ENCODE data around the gene STK17A.
"Not testable (repeated sequence)": the region's sequence is repeated elsewhere in the genome, so short reads cannot be mapped to it uniquely, and the experiment has no call there.

Gene STK17A

DNA sequence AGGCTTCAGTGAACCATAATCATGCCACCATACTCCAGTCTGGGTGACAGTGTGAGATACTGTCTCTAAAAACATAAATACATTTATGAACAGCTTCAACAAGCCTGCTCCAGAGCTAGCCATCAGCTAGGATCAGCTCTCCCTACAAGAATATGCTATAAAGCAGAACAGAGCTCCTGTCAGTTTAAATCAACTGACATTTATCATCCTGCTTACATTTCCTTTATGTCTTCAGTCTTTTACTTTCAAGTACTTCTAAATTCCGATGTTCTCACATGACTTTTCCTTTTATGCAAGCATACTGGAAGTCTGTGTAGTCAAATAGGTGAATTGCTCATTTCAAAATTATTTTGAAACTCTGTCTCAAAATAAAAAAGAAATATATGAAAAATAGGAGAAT, 81.8 kb downstream of the STK17A start:
- no peak for DNase-seq

DNA sequence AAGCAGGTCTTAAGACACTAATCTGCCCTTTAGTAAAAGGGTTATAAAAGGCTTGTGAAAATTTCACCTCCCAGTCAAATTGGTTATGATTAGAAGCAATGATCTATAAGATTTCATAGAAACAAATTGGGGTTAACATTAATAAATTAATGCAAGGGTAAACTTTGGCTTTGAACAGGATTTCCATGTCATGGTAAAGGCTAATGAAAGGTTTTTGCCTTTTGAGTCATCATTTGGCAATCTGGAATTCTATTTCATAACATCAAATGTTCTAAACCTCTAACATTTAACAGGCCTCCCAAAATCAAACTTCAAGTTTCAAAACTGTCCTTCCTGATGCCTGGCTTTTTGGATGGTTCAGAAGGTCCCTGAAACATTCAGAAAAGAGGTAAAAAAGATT, 84.0 kb downstream of the STK17A start:
- no peak for DNase-seq

DNA sequence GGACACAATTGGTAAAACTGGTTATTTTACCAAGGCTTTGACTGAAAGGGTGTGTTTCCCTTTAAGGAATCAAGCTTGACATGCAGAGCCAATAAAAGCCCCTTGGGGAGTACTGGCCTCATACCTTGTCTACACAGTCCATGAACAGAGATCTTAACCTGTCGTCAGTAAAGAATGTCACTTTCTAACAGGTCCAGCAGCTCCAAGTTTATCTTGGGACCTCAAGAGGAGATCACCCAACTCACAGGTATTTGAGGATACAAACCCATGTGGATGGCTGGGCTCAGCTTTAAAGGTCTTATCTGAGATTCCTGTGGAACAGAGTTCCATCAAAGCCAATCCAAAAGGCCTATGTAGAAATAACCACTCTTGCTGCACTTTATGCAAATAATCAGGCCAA, 85.1 kb downstream of the STK17A start:
- no peak for DNase-seq

DNA sequence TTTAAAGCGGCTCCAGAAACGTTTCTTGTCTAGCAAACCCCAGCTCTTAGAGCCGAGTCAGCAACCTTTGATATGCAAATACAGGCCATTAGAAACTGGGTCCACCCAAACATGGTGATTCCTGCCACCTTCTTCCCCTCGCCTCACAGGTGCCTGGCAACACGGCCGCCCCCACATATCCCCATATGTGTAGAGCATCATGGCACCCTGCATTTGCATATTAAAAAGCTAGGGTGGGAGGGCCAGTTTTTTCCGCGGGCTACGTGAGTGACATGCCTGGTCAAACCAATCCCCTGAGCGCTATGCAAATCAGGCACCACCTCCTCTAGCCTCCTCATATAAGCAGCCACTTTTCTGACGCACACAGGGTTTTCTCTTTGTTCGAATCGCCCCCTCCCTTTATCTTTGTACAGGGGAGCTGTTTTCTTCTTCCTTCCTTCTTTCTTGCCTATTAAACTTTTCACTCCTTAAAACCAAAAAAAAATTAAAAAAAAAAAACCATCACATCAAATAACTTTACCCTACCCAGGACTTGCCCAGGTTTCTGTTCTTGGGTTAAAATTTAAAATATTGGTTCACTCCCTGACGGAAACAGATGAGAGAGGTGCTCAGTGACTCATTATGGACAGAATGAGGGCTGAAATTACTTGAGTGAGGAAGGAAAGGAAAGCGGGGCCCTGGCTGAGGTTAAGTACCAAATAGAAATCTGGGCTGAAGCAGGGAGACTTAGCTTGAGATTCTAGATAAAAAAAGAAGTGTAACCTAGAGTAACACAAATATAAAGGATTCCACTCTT, 86.6 kb downstream of the STK17A start:
- DNase-seq: peak; percentile 84

DNA sequence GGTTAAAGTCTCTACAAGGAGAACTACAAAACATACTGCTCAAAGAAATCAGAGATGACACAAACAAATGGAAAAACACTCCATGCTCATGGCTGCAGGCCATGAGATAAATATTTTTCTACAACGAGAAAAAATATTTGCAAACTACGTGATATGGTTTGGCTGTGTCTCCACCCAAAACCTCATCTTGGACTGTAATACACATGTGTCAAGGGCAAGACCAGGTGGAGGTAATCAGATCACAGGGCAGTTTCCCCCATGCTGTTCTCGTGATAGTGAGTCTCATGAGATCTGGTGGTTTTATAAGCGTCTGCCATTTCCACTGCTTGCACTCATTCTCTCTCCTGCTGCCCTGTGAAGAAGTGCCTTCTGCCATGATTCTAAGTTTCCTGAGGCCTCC, 88.6 kb downstream of the STK17A start:
- no peak for DNase-seq

DNA sequence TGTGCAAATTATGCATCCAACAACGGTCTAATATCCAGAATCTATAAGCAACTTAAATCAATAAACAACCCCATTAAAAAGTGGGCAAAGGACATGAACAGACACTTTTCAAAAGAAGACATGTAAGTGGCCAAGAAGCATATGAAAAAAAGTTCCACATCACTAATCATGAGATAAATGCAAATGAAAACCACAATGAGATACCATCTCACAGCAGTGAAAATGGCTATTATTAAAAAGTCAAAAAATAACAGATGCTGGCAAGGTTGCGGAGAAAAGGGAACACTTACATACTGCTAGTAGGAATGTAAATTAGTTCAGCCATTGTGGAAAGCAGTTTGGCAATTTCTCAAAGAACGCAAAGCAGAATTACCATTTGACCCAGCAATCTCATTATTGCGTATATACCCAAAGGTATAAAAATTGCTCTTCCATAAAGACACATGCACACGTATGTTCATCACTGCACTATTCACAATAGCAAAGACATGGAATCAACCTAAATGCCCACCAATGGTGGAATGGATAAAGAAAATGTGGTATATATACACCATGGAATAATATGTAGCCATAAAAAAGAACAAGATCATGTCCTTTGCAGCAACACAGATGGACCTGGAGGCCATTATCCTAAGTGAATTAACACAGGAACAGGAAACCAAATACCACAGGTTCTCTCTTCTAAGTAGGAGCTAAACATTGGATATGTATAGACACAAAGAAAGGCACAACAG, 90.5 kb downstream of the STK17A start:
- DNase-seq: not testable (repeated sequence)

DNA sequence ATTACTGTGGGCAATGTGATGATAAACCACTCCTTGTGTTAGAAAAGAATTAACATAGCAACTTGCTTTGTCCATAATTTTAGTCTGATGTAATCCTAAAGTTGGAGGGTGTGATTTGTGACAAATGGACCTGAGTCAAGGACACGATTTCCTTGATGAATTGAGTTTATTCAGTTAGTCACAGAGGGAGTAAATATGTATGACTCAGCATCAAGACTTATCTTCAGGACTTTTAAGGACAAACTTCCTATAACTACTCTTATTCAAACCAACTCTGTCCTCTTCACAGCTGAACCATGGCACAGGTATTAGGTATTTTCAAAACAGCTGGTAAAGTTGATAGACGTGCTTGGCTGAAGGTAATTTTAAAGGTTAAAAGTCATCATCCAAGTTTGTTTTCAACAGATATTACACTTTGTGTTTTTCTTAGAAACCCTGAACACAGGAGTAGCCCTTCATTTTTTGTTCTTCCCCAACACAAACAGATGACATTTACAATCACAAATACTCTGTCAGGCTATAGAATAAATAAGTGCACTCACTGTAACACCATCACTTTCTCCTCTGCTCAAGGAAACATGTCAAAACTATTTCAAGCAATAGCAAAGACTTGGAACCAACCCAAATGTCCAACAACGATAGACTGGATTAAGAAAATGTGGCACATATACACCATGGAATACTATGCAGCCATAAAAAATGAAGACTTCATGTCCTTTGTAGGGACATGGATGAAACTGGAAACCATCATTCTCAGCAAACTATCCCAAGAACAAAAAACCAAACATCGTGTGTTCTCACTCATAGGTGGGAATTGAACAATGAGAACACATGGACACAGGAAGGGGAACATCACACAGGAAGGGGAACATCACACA, 91.9 kb downstream of the STK17A start:
- no peak for DNase-seq

All from CD4-positive, alpha-beta T cell treated with Interleukin-15 for 1 hour (primary cell).